Activated CD8-positive, alpha-beta memory T cell treated with anti-CD3 and anti-CD28 coated beads, Interleukin-2, amount 50 U/mL, for 4 hours (primary cell): ENCODE data around the gene S100A7A.
"Not testable (repeated sequence)": the region's sequence is repeated elsewhere in the genome, so short reads cannot be mapped to it uniquely, and the experiment has no call there.

ENCODE experiments used
- DNase-seq: peaks from one replicate; pipeline ENCODE4 v3.0.0-alpha.2; 2020

S100A7A gene

GRCh38 chr1:153395776-153396175 is 20.5 kb upstream of the S100A7A start:
- no peak for DNase-seq

- no peak for DNase-seq
Observed at GRCh38 chr1:153396461-153396860, 19.9 kb upstream of the S100A7A start.

- no peak for DNase-seq
Observed at GRCh38 chr1:153397051-153397923, 19.0 kb upstream of the S100A7A start.

GRCh38 chr1:153397924-153398651 is 18.2 kb upstream of the S100A7A start:
- no peak for DNase-seq

- DNase-seq: no peak
Observed at GRCh38 chr1:153399401-153400055, 16.8 kb upstream of the S100A7A start.

GRCh38 chr1:153400244-153400643 is 16.1 kb upstream of the S100A7A start:
- DNase-seq: no peak

GRCh38 chr1:153401461-153401860 is 14.9 kb upstream of the S100A7A start:
- no peak for DNase-seq

- no peak for DNase-seq
Observed at GRCh38 chr1:153402226-153402625, 14.1 kb upstream of the S100A7A start.

GRCh38 chr1:153403421-153404085 is 12.8 kb upstream of the S100A7A start:
- DNase-seq: no peak

- no peak for DNase-seq
Observed at GRCh38 chr1:153404086-153404635, 12.2 kb upstream of the S100A7A start.

GRCh38 chr1:153404768-153405167 is 11.6 kb upstream of the S100A7A start:
- peak; percentile 42 for DNase-seq

- DNase-seq: not testable (repeated sequence)
Observed at GRCh38 chr1:153405825-153406599, 10.3 kb upstream of the S100A7A start.

GRCh38 chr1:153407274-153407673 is 9.0 kb upstream of the S100A7A start:
- not testable (repeated sequence) for DNase-seq

- DNase-seq: not testable (repeated sequence)
Observed at GRCh38 chr1:153413961-153414360, 2.4 kb upstream of the S100A7A start.

- no peak for DNase-seq
Observed at GRCh38 chr1:153417136-153417888, 992 bp downstream of the S100A7A start.

- not testable (repeated sequence) for DNase-seq
Observed at GRCh38 chr1:153418758-153419435, 2.6 kb downstream of the S100A7A start.

- DNase-seq: not testable (repeated sequence)
Observed at GRCh38 chr1:153419436-153419793, 3.1 kb downstream of the S100A7A start.

- no peak for DNase-seq
Observed at GRCh38 chr1:153420306-153420705, 4.0 kb downstream of the S100A7A start.

GRCh38 chr1:153422450-153423068 is 6.2 kb downstream of the S100A7A start:
- DNase-seq: peak; percentile 68

GRCh38 chr1:153426809-153427208 is 10.5 kb downstream of the S100A7A start:
- DNase-seq: no peak
